Ramos (cell line): Measurements from ENCODE around the gene SPON1.
"Not testable (repeated sequence)": the region's sequence is repeated elsewhere in the genome, so short reads cannot be mapped to it uniquely, and the experiment has no call there.

Experiments used
- in situ Hi-C: fragments of 300-500 bp; cut with MboI; formaldehyde crosslinking; loops from one replicate; pipeline ENCODE4 v1.14.3; 2022; ENCODE audit warnings: low sequenced_read_pairs; ENCODE audit not compliant: unreplicated experiment

The SPON1 gene

GRCh38 chr11:13962562-13963168 lies at the start of gene SPON1:
SPON1 (plus strand) TSS chr11:13962723; CDS start chr11:13962905, 182 bp downstream.
- in situ Hi-C loops, result no loop called here

- in situ Hi-C loops, result no loop called here
Observed at GRCh38 chr11:13917264-13917663, 45.3 kb upstream of the SPON1 start.

- in situ Hi-C loops, result no loop called here
Observed at GRCh38 chr11:13917904-13918303, 44.6 kb upstream of the SPON1 start.

- in situ Hi-C loops, result no loop called here
Observed at GRCh38 chr11:13920756-13921155, 41.8 kb upstream of the SPON1 start.

GRCh38 chr11:13921545-13921944 lies 41.0 kb upstream of the SPON1 start:
- in situ Hi-C loops, result no loop called here

- in situ Hi-C loops, result no loop called here
Observed at GRCh38 chr11:13923182-13923581, 39.3 kb upstream of the SPON1 start.

GRCh38 chr11:13923716-13924650 lies 38.5 kb upstream of the SPON1 start:
- in situ Hi-C loops, result no loop called here

GRCh38 chr11:13924801-13925327 lies 37.7 kb upstream of the SPON1 start:
- in situ Hi-C loops, result no loop called here

GRCh38 chr11:13926366-13926765 lies 36.2 kb upstream of the SPON1 start:
- in situ Hi-C loops, result not testable (repeated sequence)

- in situ Hi-C loops, result no loop called here
Observed at GRCh38 chr11:13926981-13927380, 35.5 kb upstream of the SPON1 start.

GRCh38 chr11:13927481-13927880 lies 35.0 kb upstream of the SPON1 start:
- in situ Hi-C loops, result no loop called here

GRCh38 chr11:13928566-13929251 lies 33.8 kb upstream of the SPON1 start:
- in situ Hi-C loops, result no loop called here

- in situ Hi-C loops, result no loop called here
Observed at GRCh38 chr11:13929395-13929891, 33.1 kb upstream of the SPON1 start.

- in situ Hi-C loops, result no loop called here
Observed at GRCh38 chr11:13931356-13931755, 31.2 kb upstream of the SPON1 start.

- in situ Hi-C loops, result not testable (repeated sequence)
Observed at GRCh38 chr11:13937154-13937553, 25.4 kb upstream of the SPON1 start.

GRCh38 chr11:13938829-13939228 lies 23.7 kb upstream of the SPON1 start:
- in situ Hi-C loops, result not testable (repeated sequence)

GRCh38 chr11:13939961-13940906 lies 22.3 kb upstream of the SPON1 start:
- in situ Hi-C loops, result no loop called here

GRCh38 chr11:13940907-13941256 lies 21.6 kb upstream of the SPON1 start:
- in situ Hi-C loops, result no loop called here

GRCh38 chr11:13941775-13942174 lies 20.7 kb upstream of the SPON1 start:
- in situ Hi-C loops, result no loop called here

- in situ Hi-C loops, result no loop called here
Observed at GRCh38 chr11:13942378-13942777, 20.1 kb upstream of the SPON1 start.
